ENCODE data around the gene NAA25.
A peak's percentile ranks its signal among the peaks of the same experiment; 100 is the strongest.
"Not testable (repeated sequence)": the region's sequence is repeated elsewhere in the genome, so short reads cannot be mapped to it uniquely, and the experiment has no call there.

The NAA25 gene

GRCh38 chr12:112010415-112011344, 97.9 kb downstream of the NAA25 start:
- peak overlapping the region; percentile 87 for H3K4me3 Mint-ChIP-seq
- peak overlapping the region; percentile 99 for H3K27ac Mint-ChIP-seq
- peaks cover 17% of the 10 kb centered on the region for H3K36me3 Mint-ChIP-seq
- H3K4me1 Mint-ChIP-seq, result peaks cover 52% of the 10 kb centered on the region
- H3K9me3 Mint-ChIP-seq, result peaks cover 2% of the 10 kb centered on the region
- H3K27me3 Mint-ChIP-seq, result no peaks in the 10 kb centered on the region

GRCh38 chr12:112009596-112009995, 99.0 kb downstream of the NAA25 start:
- H3K4me3 Mint-ChIP-seq, result not testable (repeated sequence)
- peak overlapping the region; percentile 18 for H3K27ac Mint-ChIP-seq
- H3K4me1 Mint-ChIP-seq, result peaks cover 54% of the 10 kb centered on the region

GRCh38 chr12:112008918-112009317, 99.7 kb downstream of the NAA25 start:
- Mint-ChIP-seq H3K4me3 (no peak overlapping the region), H3K27ac (peak overlapping the region; percentile 31), H3K9me3 (no peaks in the 10 kb centered on the region), H3K36me3 (peaks cover 8% of the 10 kb centered on the region), H3K4me1 (peaks cover 49% of the 10 kb centered on the region), H3K27me3 (no peaks in the 10 kb centered on the region)

More at GRCh38 chr12:112009596-112009995, 99.0 kb downstream of the NAA25 start:
- H3K36me3 Mint-ChIP-seq, result peaks cover 12% of the 10 kb centered on the region
- not testable (repeated sequence) for H3K27me3 Mint-ChIP-seq, H3K9me3 Mint-ChIP-seq

- Mint-ChIP-seq H3K36me3 (peaks cover 8% of the 10 kb centered on the region), H3K27me3 (no peaks in the 10 kb centered on the region), H3K4me1 (peaks cover 51% of the 10 kb centered on the region), H3K27ac (peak overlapping the region; percentile 78), H3K4me3 (no peak overlapping the region), H3K9me3 (no peaks in the 10 kb centered on the region)
These were observed 100.6 kb downstream of the NAA25 start for GRCh38 chr12:112007945-112008344.

- Mint-ChIP-seq H3K4me3 (no peak overlapping the region), H3K9me3 (no peaks in the 10 kb centered on the region), H3K4me1 (peaks cover 56% of the 10 kb centered on the region), H3K36me3 (peaks cover 6% of the 10 kb centered on the region), H3K27me3 (no peaks in the 10 kb centered on the region), H3K27ac (peak overlapping the region; percentile 75)
These were observed 102.9 kb downstream of the NAA25 start for GRCh38 chr12:112005419-112006395.

- Mint-ChIP-seq H3K36me3 (peaks cover 5% of the 10 kb centered on the region), H3K27me3 (no peaks in the 10 kb centered on the region), H3K4me3 (no peak overlapping the region), H3K27ac (no peak overlapping the region), H3K4me1 (peaks cover 62% of the 10 kb centered on the region), H3K9me3 (no peaks in the 10 kb centered on the region)
These were observed 104.5 kb downstream of the NAA25 start for GRCh38 chr12:112004041-112004440.

GRCh38 chr12:112001576-112001975, 107.0 kb downstream of the NAA25 start:
- Mint-ChIP-seq H3K4me1 (peaks cover 82% of the 10 kb centered on the region), H3K4me3 (peak overlapping the region; percentile 60), H3K9me3 (no peaks in the 10 kb centered on the region), H3K36me3 (peaks cover 5% of the 10 kb centered on the region), H3K27me3 (no peaks in the 10 kb centered on the region), H3K27ac (peak overlapping the region; percentile 94)

- Mint-ChIP-seq H3K36me3 (peaks cover 5% of the 10 kb centered on the region), H3K9me3 (no peaks in the 10 kb centered on the region), H3K4me3 (peak overlapping the region; percentile 75), H3K27me3 (no peaks in the 10 kb centered on the region), H3K27ac (peak overlapping the region; percentile 98), H3K4me1 (peaks cover 82% of the 10 kb centered on the region)
These were observed 107.8 kb downstream of the NAA25 start for GRCh38 chr12:112000820-112001219.

GRCh38 chr12:111999129-111999528, 109.5 kb downstream of the NAA25 start:
- Mint-ChIP-seq H3K4me1 (peaks cover 85% of the 10 kb centered on the region), H3K27ac (peak overlapping the region; percentile 96)
- not testable (repeated sequence) for H3K9me3 Mint-ChIP-seq, H3K27me3 Mint-ChIP-seq, H3K36me3 Mint-ChIP-seq, H3K4me3 Mint-ChIP-seq

GRCh38 chr12:111998015-111998414, 110.6 kb downstream of the NAA25 start:
- peaks cover 5% of the 10 kb centered on the region for H3K36me3 Mint-ChIP-seq
- H3K4me3 Mint-ChIP-seq, result no peak overlapping the region
- H3K27ac Mint-ChIP-seq, result peak overlapping the region; percentile 96
- H3K4me1 Mint-ChIP-seq, result peaks cover 93% of the 10 kb centered on the region
- no peaks in the 10 kb centered on the region for H3K27me3 Mint-ChIP-seq
- H3K9me3 Mint-ChIP-seq, result no peaks in the 10 kb centered on the region

- peak overlapping the region; percentile 83 for H3K27ac Mint-ChIP-seq
- H3K4me1 Mint-ChIP-seq, result peaks cover 93% of the 10 kb centered on the region
- H3K36me3 Mint-ChIP-seq, result peaks cover 3% of the 10 kb centered on the region
- H3K4me3 Mint-ChIP-seq, result no peak overlapping the region
- H3K9me3 Mint-ChIP-seq, result no peaks in the 10 kb centered on the region
- H3K27me3 Mint-ChIP-seq, result no peaks in the 10 kb centered on the region
These were observed 111.3 kb downstream of the NAA25 start for GRCh38 chr12:111997300-111997699.

- H3K36me3 Mint-ChIP-seq, result peaks cover 5% of the 10 kb centered on the region
- H3K27ac Mint-ChIP-seq, result peak overlapping the region; percentile 41
- H3K4me1 Mint-ChIP-seq, result peaks cover 88% of the 10 kb centered on the region
- H3K27me3 Mint-ChIP-seq, result no peaks in the 10 kb centered on the region
- no peaks in the 10 kb centered on the region for H3K9me3 Mint-ChIP-seq
- peak overlapping the region; percentile 23 for H3K4me3 Mint-ChIP-seq
These were observed 112.7 kb downstream of the NAA25 start for GRCh38 chr12:111995782-111996480.

GRCh38 chr12:111994211-111995111, 114.1 kb downstream of the NAA25 start:
- peak overlapping the region; percentile 86 for H3K4me3 Mint-ChIP-seq
- not testable (repeated sequence) for H3K36me3 Mint-ChIP-seq, H3K27me3 Mint-ChIP-seq, H3K9me3 Mint-ChIP-seq
- H3K27ac Mint-ChIP-seq, result peak overlapping the region; percentile 26
- peaks cover 84% of the 10 kb centered on the region for H3K4me1 Mint-ChIP-seq
